HFFc6 (cell line): ENCODE data around the gene PITHD1. TPM values are rescaled to one million over a fixed set of nuclear protein-coding genes. Genes with fewer than 3 reads are reported as not detected.

Experiments used
- DNase-seq: peaks from one replicate; pipeline ENCODE4 v3.0.0-alpha.2; 2018
- H3K27ac Mint-ChIP-seq: 2 replicates; pipeline ENCODE4 v1.8.0; 2020; ENCODE audit warnings: mild to moderate bottlenecking, mixed read lengths
- H3K27me3 Mint-ChIP-seq: 2 replicates; pipeline ENCODE4 v1.8.0; 2021; ENCODE audit warnings: mild to moderate bottlenecking, moderate library complexity, mixed read lengths; ENCODE audit not compliant: insufficient read depth
- H3K36me3 Mint-ChIP-seq: 2 replicates; pipeline ENCODE4 v1.8.0; 2021; ENCODE audit warnings: low read depth, mixed read lengths
- H3K4me1 Mint-ChIP-seq: 2 replicates; pipeline ENCODE4 v1.8.0; 2020; ENCODE audit warnings: low read depth, mixed read lengths
- H3K4me3 Mint-ChIP-seq: 2 replicates; pipeline ENCODE4 v1.8.0; 2020; ENCODE audit warnings: mild to moderate bottlenecking, moderate library complexity, mixed read lengths
- H3K9me3 Mint-ChIP-seq: 2 replicates; pipeline ENCODE4 v1.8.0; 2020; ENCODE audit warnings: mild to moderate bottlenecking, mixed read lengths
- total RNA-seq, 6 experiments: library from RNA; stranded (reverse); fragmentation: NEBNext Ultra II Directional; extraction: Animal tissue kit (Norgen Biotek cat#: 25700); gene quantifications; 2 replicates in 1 of 6; 3 replicates in 5 of 6; pipeline ENCODE4 v1.2.3, GENCODE V29; 2021
- TF ChIP-seq, protein P1 (sequence below): fragments of 200-600 bp; sonication (generic); IDR thresholded peaks from 2 replicates; pipeline ENCODE4 v1.5.0; 2021; ENCODE audit warnings: antibody characterized with exemption, mild to moderate bottlenecking

Gene PITHD1
- total RNA-seq, 6 experiments from 2014 or later, result 41.8 to 45.7 (median 44.8) TPM

DNA sequence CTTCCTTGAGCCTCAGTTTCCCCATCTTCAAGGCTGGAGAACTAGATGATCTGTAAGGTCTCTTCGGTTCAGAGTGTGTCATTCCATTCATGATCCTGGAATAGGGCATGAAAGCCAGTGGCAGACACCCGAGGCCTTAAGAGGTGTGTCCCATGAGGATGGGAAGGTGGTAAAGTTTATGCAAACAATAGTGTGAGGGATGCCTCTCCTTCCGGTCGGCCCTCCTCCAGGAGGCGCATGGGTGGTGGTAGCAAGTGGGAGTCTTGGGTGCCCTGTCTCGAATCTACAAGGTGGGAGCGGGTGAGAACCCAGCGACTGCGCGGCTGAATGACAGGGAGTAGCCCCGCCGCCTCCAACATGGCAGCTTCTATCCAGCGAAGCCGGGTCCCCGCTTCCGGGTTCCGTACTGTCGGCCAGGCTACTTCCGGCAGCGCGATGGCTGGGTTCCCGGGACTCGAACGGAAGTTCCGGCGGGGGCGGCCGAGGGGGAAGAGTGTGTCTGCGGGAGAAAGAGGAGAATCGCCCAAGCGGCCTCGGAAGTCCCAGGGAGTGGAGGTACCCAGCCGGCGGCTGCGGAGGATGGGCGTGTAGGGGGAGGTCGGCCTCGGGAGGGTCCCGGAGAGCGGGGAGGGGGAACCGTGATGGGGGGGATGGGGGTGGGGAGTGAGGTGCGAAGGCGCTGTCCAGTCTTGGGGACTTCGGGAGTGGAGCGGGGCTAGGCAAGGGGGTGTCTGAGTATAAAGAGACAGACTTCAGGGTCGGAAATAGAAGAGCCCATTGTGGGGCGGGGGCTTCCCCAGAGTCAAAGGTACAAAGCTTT is 12.7 kb downstream of the PITHD1 start, which contains the start of gene LYPLA2:
TSS of gene LYPLA2 (plus strand) at position 450 of the 820 bp plus-strand sequence. CDS start 1,538 bp downstream, outside the sequence.
- Mint-ChIP-seq H3K36me3 (peaks cover 22% of the 10 kb centered on the region), H3K27me3 (peaks cover 14% of the 10 kb centered on the region; the same call in 1 of the 2 replicates), H3K9me3 (no peaks in the 10 kb centered on the region), H3K27ac (peak within 1 kb of the TSS; percentile 87), H3K4me1 (peaks cover 34% of the 10 kb centered on the region), H3K4me3 (peak within 1 kb of the TSS; percentile 99)
- peak; percentile 85 for DNase-seq
- TF ChIP-seq, protein P1, sequence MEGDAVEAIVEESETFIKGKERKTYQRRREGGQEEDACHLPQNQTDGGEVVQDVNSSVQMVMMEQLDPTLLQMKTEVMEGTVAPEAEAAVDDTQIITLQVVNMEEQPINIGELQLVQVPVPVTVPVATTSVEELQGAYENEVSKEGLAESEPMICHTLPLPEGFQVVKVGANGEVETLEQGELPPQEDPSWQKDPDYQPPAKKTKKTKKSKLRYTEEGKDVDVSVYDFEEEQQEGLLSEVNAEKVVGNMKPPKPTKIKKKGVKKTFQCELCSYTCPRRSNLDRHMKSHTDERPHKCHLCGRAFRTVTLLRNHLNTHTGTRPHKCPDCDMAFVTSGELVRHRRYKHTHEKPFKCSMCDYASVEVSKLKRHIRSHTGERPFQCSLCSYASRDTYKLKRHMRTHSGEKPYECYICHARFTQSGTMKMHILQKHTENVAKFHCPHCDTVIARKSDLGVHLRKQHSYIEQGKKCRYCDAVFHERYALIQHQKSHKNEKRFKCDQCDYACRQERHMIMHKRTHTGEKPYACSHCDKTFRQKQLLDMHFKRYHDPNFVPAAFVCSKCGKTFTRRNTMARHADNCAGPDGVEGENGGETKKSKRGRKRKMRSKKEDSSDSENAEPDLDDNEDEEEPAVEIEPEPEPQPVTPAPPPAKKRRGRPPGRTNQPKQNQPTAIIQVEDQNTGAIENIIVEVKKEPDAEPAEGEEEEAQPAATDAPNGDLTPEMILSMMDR, result peak; percentile 26; the same call in 1 of the 2 replicates

DNA sequence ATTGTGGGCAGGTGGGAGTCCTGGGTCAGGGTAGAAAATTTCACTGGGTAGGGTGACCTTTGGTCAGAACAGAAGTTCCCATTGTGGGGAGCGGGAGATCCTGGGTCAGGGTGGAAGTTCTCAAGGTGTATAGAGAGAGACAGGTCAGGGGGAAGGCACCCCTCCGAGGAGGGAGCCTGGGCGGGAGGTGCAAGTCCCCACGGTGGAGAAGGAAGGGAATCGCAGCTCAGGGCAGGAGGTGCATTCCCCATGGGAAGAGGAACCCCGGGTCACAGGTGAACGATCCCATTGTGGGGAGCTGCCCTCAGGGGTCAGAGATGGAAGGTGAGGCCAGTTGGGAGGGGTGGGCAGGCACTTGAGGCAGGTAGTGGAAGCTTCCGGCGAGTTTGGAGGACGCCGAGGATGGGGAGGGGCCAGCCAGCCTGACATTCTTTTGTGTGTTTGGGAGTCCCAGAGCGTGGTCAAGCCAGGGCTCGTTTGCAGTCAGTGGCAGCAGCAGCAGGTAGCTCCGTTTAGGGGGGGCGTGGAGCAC is 13.4 kb downstream of the PITHD1 start:
- no peak for DNase-seq
- Mint-ChIP-seq H3K36me3 (peaks cover 18% of the 10 kb centered on the region), H3K9me3 (no peaks in the 10 kb centered on the region), H3K4me3 (peak overlapping the region; percentile 99), H3K27me3 (peaks cover 14% of the 10 kb centered on the region; the same call in 1 of the 2 replicates), H3K27ac (peak overlapping the region; percentile 87), H3K4me1 (peaks cover 34% of the 10 kb centered on the region)
- TF ChIP-seq, protein P1, result no peak

GRCh38 chr1:23792151-23792945 is 14.1 kb downstream of the PITHD1 start:
- H3K4me1 Mint-ChIP-seq, result peaks cover 34% of the 10 kb centered on the region
- TF ChIP-seq, protein P1, result no peak
- peaks cover 13% of the 10 kb centered on the region for H3K36me3 Mint-ChIP-seq
- DNase-seq, result no peak
- no peaks in the 10 kb centered on the region for H3K9me3 Mint-ChIP-seq
- peak overlapping the region; percentile 99 for H3K4me3 Mint-ChIP-seq
- H3K27me3 Mint-ChIP-seq, result peaks cover 14% of the 10 kb centered on the region; the same call in 1 of the 2 replicates
- H3K27ac Mint-ChIP-seq, result peak overlapping the region; percentile 87

GRCh38 chr1:23793018-23793781 is 15.0 kb downstream of the PITHD1 start:
- peaks cover 13% of the 10 kb centered on the region; the same call in 1 of the 2 replicates for H3K27me3 Mint-ChIP-seq
- H3K36me3 Mint-ChIP-seq, result peaks cover 5% of the 10 kb centered on the region
- H3K4me1 Mint-ChIP-seq, result peaks cover 25% of the 10 kb centered on the region
- no peak overlapping the region for H3K4me3 Mint-ChIP-seq
- no peak for DNase-seq
- H3K27ac Mint-ChIP-seq, result peak overlapping the region; percentile 59
- TF ChIP-seq, protein P1, result no peak
- no peaks in the 10 kb centered on the region for H3K9me3 Mint-ChIP-seq
